OCI-LY7 (cell line): ENCODE measurements around the gene ELP1. TPM values are rescaled to one million over a fixed set of nuclear protein-coding genes. Genes with fewer than 3 reads are reported as not detected.
"Not testable (repeated sequence)": the region's sequence is repeated elsewhere in the genome, so short reads cannot be mapped to it uniquely, and the experiment has no call there.

ENCODE experiments used
- BruUV-seq: library from RNA; stranded (reverse); fragments of 400-500 nt; replicated peaks from 2 replicates; lab custom pipeline; 2021; lab: Mats Ljungman, UMichigan
- CTCF ChIA-PET: fragments of 300-600 bp; sonication (Branson Sonifier 250); formaldehyde crosslinking; loops from one replicate; lab custom pipeline; 2022; ENCODE audit warnings: antibody characterized with exemption; ENCODE audit not compliant: unreplicated experiment; lab: Charles Lee
- POLR2A ChIA-PET: fragments of 300-600 bp; sonication (Branson Sonifier 250); formaldehyde crosslinking; loops from one replicate; lab custom pipeline; 2022; ENCODE audit warnings: antibody characterized with exemption; lab: Charles Lee
- DNase-seq: peaks from one replicate; pipeline ENCODE4 v3.0.0-alpha.2; 2015; ENCODE audit warnings: low spot score
- H2AFZ ChIP-seq: fragments of 200-600 bp; sonication (generic), shearing (Covaris generic); 2 replicates; pipeline ENCODE4 v1.6.1; 2014; ENCODE audit warnings: mild to moderate bottlenecking, antibody characterized with exemption, low read length, moderate library complexity
- H3K27ac ChIP-seq: fragments of 200-600 bp; sonication (generic); 2 replicates; pipeline ENCODE4 v1.5.1; 2014; ENCODE audit warnings: mixed run types, low read depth, mild to moderate bottlenecking, moderate library complexity, low read length, inconsistent platforms; ENCODE audit not compliant: poor library complexity, severe bottlenecking
- H3K36me3 ChIP-seq: fragments of 200-600 bp; sonication (generic); 2 replicates; pipeline ENCODE4 v1.6.1; 2014; ENCODE audit warnings: mild to moderate bottlenecking, antibody characterized with exemption, low read length, moderate library complexity, mixed read lengths; ENCODE audit not compliant: insufficient read depth
- H3K4me1 ChIP-seq: fragments of 200-600 bp; sonication (generic); 2 replicates; pipeline ENCODE4 v1.5.1; 2014; ENCODE audit warnings: mild to moderate bottlenecking, low read length; ENCODE audit not compliant: insufficient read depth, poor library complexity, severe bottlenecking
- H3K4me2 ChIP-seq: fragments of 200-600 bp; sonication (generic); 2 replicates; pipeline ENCODE4 v1.6.1; 2014; ENCODE audit warnings: mild to moderate bottlenecking, low read length
- H3K4me3 ChIP-seq: fragments of 200-600 bp; sonication (generic); 2 replicates; pipeline ENCODE4 v1.5.1; 2014; ENCODE audit warnings: mild to moderate bottlenecking, low read depth, low read length; ENCODE audit not compliant: poor library complexity, severe bottlenecking
- H3K79me2 ChIP-seq: fragments of 200-600 bp; sonication (generic); 2 replicates; pipeline ENCODE4 v1.6.1; 2016; ENCODE audit warnings: low read depth, mild to moderate bottlenecking, low read length, moderate library complexity, mixed read lengths; ENCODE audit not compliant: insufficient read depth
- H3K9me2 ChIP-seq: fragments of 200-600 bp; sonication (generic); 2 replicates; pipeline ENCODE4 v1.6.1; 2016; ENCODE audit warnings: mild to moderate bottlenecking, low read length, mixed read lengths; ENCODE audit not compliant: insufficient read depth
- H3K9me3 ChIP-seq: fragments of 200-600 bp; sonication (generic); 2 replicates; pipeline ENCODE4 v1.6.1; 2014; ENCODE audit warnings: mild to moderate bottlenecking, mixed run types, low read length, mixed read lengths
- H4K20me1 ChIP-seq: fragments of 200-600 bp; sonication (generic); 2 replicates; pipeline ENCODE4 v1.6.1; 2014; ENCODE audit warnings: mild to moderate bottlenecking, antibody characterized with exemption, low read length, moderate library complexity, mixed read lengths; ENCODE audit not compliant: insufficient read depth
- CTCF ChIP-seq: fragments of 200-600 bp; sonication (generic); conservative IDR thresholded peaks from 2 replicates; pipeline ENCODE4 v1.5.1; 2014; ENCODE audit warnings: mild to moderate bottlenecking, antibody characterized with exemption, low read length, moderate library complexity, mixed read lengths
- EZH2phosphoT487 ChIP-seq: fragments of 200-600 bp; sonication (generic); IDR thresholded peaks from 2 replicates; pipeline ENCODE4 v1.6.1; 2018; ENCODE audit warnings: low read depth, borderline replicate concordance, mild to moderate bottlenecking, mixed run types, antibody characterized with exemption, low read length, moderate library complexity, mixed read lengths
- intact Hi-C: fragments of 100-400 bp; cut with micrococcal nuclease; formaldehyde crosslinking; loops from one replicate; pipeline ENCODE4 v1.10.0; 2022; ENCODE audit not compliant: unreplicated experiment
- total RNA-seq, 2 experiments: library from RNA; depleted of rRNA in 1 of 2; stranded (reverse); fragments of >200 nt in 1 of 2; shearing (Covaris generic) in 1 of 2; gene quantifications; 2 replicates each; pipeline ENCODE4 v1.2.3, GENCODE V29; 2014 to 2022

The ELP1 gene
- total RNA-seq, 2 experiments from 2014 or later: 33.3 to 42.0 TPM

GRCh38 chr9:108850293-108850897 lies 83.5 kb downstream of the ELP1 start:
- Histone ChIP-seq H2AFZ (no peak overlapping the region), H3K79me2 (no peaks in the 10 kb centered on the region), H4K20me1 (no peaks in the 10 kb centered on the region), H3K36me3 (no peaks in the 10 kb centered on the region), H3K9me2 (no peaks in the 10 kb centered on the region), H3K4me3 (no peak overlapping the region), H3K4me2 (no peak overlapping the region), H3K4me1 (no peaks in the 10 kb centered on the region), H3K9me3 (no peaks in the 10 kb centered on the region), H3K27ac (no peak overlapping the region)
- intact Hi-C loops: no loop called here
- TF ChIP-seq CTCF: peak; percentile 64
- TF ChIP-seq EZH2phosphoT487: no peak
- POLR2A ChIA-PET: interaction anchor here (0.7 kb wide), 1 partner anchor 18 kb away, joined by 3 read pairs; no protein-coding TSS in a partner anchor
- CTCF ChIA-PET: no interaction called here
- peak; percentile 12 for DNase-seq
- no TSS peak for BruUV-seq

- H3K36me3 ChIP-seq, H3K79me2 ChIP-seq, H3K9me2 ChIP-seq, CTCF ChIA-PET, H3K9me3 ChIP-seq, H3K4me3 ChIP-seq, H3K27ac ChIP-seq, POLR2A ChIA-PET, BruUV-seq, DNase-seq, intact Hi-C loops, H4K20me1 ChIP-seq, H3K4me2 ChIP-seq, H2AFZ ChIP-seq, H3K4me1 ChIP-seq: not testable (repeated sequence)
These were observed 85.6 kb downstream of the ELP1 start for GRCh38 chr9:108848296-108848695.

GRCh38 chr9:108845947-108846346 lies 88.0 kb downstream of the ELP1 start:
- H4K20me1 ChIP-seq: no peaks in the 10 kb centered on the region
- no peaks in the 10 kb centered on the region for H3K79me2 ChIP-seq
- H3K27ac ChIP-seq: no peak overlapping the region
- no TSS peak for BruUV-seq
- H3K4me3 ChIP-seq: no peak overlapping the region
- ChIA-PET POLR2A (no interaction called here), CTCF (no interaction called here)
- no peaks in the 10 kb centered on the region for H3K36me3 ChIP-seq
- DNase-seq: no peak
- no peak overlapping the region for H3K4me2 ChIP-seq
- intact Hi-C loops: no loop called here
- no peak overlapping the region for H2AFZ ChIP-seq
- H3K9me3 ChIP-seq: no peaks in the 10 kb centered on the region
- no peaks in the 10 kb centered on the region for H3K4me1 ChIP-seq
- H3K9me2 ChIP-seq: no peaks in the 10 kb centered on the region
- TF ChIP-seq EZH2phosphoT487: no peak
- no peak for TF ChIP-seq CTCF
